Mesothelial cell of epicardium (in vitro differentiated cells): Measurements from ENCODE around the gene SAMD13. TPM values are rescaled to one million over a fixed set of nuclear protein-coding genes. Genes with fewer than 3 reads are reported as not detected.

Source experiments
- DNase-seq, 2 experiments: peaks; one replicate each; pipeline ENCODE4 v3.0.0; 2021; ENCODE audit warnings: low spot score in 2 of 2; ENCODE audit not compliant: unreplicated experiment in 2 of 2
- H3K27ac Mint-ChIP-seq: 2 replicates; pipeline ENCODE4 v1.8.0; 2021; ENCODE audit warnings: mixed read lengths
- H3K27me3 Mint-ChIP-seq: 2 replicates; pipeline ENCODE4 v1.8.0; 2021; ENCODE audit warnings: low read depth, mixed read lengths
- H3K36me3 Mint-ChIP-seq: 2 replicates; pipeline ENCODE4 v1.8.0; 2021; ENCODE audit warnings: mixed read lengths
- H3K4me1 Mint-ChIP-seq: 2 replicates; pipeline ENCODE4 v1.8.0; 2021; ENCODE audit warnings: mixed read lengths
- H3K4me3 Mint-ChIP-seq: 2 replicates; pipeline ENCODE4 v1.8.0; 2021; ENCODE audit warnings: mild to moderate bottlenecking, moderate library complexity, mixed read lengths
- H3K9me3 Mint-ChIP-seq: 2 replicates; pipeline ENCODE4 v1.8.0; 2021; ENCODE audit warnings: mixed read lengths
- total RNA-seq: library from RNA; stranded (reverse); gene quantifications from 3 replicates; pipeline ENCODE4 v1.2.1, GENCODE V29; 2021
- TF ChIP-seq, protein P1 (sequence below): fragments of 200-600 bp; sonication (generic); IDR thresholded peaks from one replicate; pipeline ENCODE4 v1.5.0; 2021; ENCODE audit warnings: antibody characterized with exemption; ENCODE audit not compliant: unreplicated experiment

Gene SAMD13
- total RNA-seq, 1 donor from 2014 or later: 3.6 TPM

- no peak overlapping the region for H3K27ac Mint-ChIP-seq
Observed at GRCh38 chr1:84265867-84266266, 35.6 kb upstream of the SAMD13 start.

GRCh38 chr1:84266748-84267147 lies 34.8 kb upstream of the SAMD13 start:
- Mint-ChIP-seq H3K9me3 (no peaks in the 10 kb centered on the region), H3K27ac (no peak overlapping the region), H3K36me3 (no peaks in the 10 kb centered on the region), H3K4me1 (peaks cover 40% of the 10 kb centered on the region), H3K4me3 (no peak overlapping the region), H3K27me3 (no peaks in the 10 kb centered on the region)
- TF ChIP-seq, protein P1, sequence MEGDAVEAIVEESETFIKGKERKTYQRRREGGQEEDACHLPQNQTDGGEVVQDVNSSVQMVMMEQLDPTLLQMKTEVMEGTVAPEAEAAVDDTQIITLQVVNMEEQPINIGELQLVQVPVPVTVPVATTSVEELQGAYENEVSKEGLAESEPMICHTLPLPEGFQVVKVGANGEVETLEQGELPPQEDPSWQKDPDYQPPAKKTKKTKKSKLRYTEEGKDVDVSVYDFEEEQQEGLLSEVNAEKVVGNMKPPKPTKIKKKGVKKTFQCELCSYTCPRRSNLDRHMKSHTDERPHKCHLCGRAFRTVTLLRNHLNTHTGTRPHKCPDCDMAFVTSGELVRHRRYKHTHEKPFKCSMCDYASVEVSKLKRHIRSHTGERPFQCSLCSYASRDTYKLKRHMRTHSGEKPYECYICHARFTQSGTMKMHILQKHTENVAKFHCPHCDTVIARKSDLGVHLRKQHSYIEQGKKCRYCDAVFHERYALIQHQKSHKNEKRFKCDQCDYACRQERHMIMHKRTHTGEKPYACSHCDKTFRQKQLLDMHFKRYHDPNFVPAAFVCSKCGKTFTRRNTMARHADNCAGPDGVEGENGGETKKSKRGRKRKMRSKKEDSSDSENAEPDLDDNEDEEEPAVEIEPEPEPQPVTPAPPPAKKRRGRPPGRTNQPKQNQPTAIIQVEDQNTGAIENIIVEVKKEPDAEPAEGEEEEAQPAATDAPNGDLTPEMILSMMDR: no peak
- DNase-seq: no peak

More at GRCh38 chr1:84265867-84266266, 35.6 kb upstream of the SAMD13 start:
- H3K27me3 Mint-ChIP-seq: no peaks in the 10 kb centered on the region
- H3K4me1 Mint-ChIP-seq: peaks cover 32% of the 10 kb centered on the region
- H3K36me3 Mint-ChIP-seq: no peaks in the 10 kb centered on the region
- no peak overlapping the region for H3K4me3 Mint-ChIP-seq
- H3K9me3 Mint-ChIP-seq: no peaks in the 10 kb centered on the region
- TF ChIP-seq, protein P1: no peak
- no peak for DNase-seq

GRCh38 chr1:84267476-84267875 lies 34.0 kb upstream of the SAMD13 start:
- Mint-ChIP-seq H3K9me3 (no peaks in the 10 kb centered on the region), H3K4me1 (peaks cover 47% of the 10 kb centered on the region), H3K36me3 (no peaks in the 10 kb centered on the region), H3K27ac (no peak overlapping the region), H3K27me3 (no peaks in the 10 kb centered on the region), H3K4me3 (no peak overlapping the region)
- TF ChIP-seq, protein P1: no peak
- no peak for DNase-seq

- H3K36me3 Mint-ChIP-seq: no peaks in the 10 kb centered on the region
- H3K27me3 Mint-ChIP-seq: no peaks in the 10 kb centered on the region
- no peak overlapping the region for H3K4me3 Mint-ChIP-seq
- peaks cover 52% of the 10 kb centered on the region for H3K4me1 Mint-ChIP-seq
- TF ChIP-seq, protein P1: no peak
- DNase-seq: no peak
- H3K27ac Mint-ChIP-seq: no peak overlapping the region
- peaks cover 4% of the 10 kb centered on the region for H3K9me3 Mint-ChIP-seq
Observed at GRCh38 chr1:84268346-84268745, 33.2 kb upstream of the SAMD13 start.

DNA sequence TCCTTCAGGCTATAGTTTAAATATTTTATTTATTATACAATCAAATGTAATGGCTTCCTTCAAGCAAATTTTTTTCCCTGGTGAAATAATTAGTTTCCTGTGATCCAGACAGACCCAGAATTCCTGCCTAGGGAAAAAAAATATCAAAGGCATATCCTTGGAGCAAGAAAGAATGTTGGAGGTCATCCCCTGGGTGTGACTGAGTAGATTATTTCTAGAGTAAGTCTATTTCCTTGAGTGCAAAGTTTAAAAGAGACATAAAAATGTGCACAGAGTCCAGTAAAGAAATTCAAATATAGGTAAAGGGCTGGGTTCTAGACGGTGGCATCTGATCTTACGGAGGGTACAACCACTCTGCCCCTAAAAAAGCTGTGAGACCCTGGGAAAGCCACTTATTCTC lies 32.2 kb upstream of the SAMD13 start:
- H3K9me3 Mint-ChIP-seq: peaks cover 13% of the 10 kb centered on the region
- H3K27me3 Mint-ChIP-seq: no peaks in the 10 kb centered on the region
- no peaks in the 10 kb centered on the region for H3K36me3 Mint-ChIP-seq
- no peak overlapping the region for H3K27ac Mint-ChIP-seq
- H3K4me1 Mint-ChIP-seq: peaks cover 52% of the 10 kb centered on the region
- H3K4me3 Mint-ChIP-seq: no peak overlapping the region
- DNase-seq: no peak
- TF ChIP-seq, protein P1: no peak
